Esophagus squamous epithelium (tissue), 5 donors: ENCODE data around the gene EMD. TPM values are rescaled to one million over a fixed set of nuclear protein-coding genes. Genes with fewer than 3 reads are reported as not detected.
"Not testable (repeated sequence)": the region's sequence is repeated elsewhere in the genome, so short reads cannot be mapped to it uniquely, and the experiment has no call there.

Experiments
- DNase-seq: peaks from one replicate; lab custom pipeline; 2025; lab: John Stamatoyannopoulos, UW
- H3K27ac ChIP-seq, 4 donors: fragments of 200-600 bp; sonication (generic); one replicate each; pipeline ENCODE4 v1.5.1; 2016 to 2019; ENCODE audit warnings: mild to moderate bottlenecking in 1 of 4
- H3K27me3 ChIP-seq, 4 donors: fragments of 200-600 bp; sonication (generic); 1 replicate in 3 of 4; 2 replicates in 1 of 4; pipeline versions ENCODE4 v1.5.1 to v1.6.0; 2017 to 2021; ENCODE audit warnings: antibody characterized with exemption in 1 of 4
- H3K36me3 ChIP-seq, 3 donors: fragments of 200-600 bp; sonication (generic); one replicate each; pipeline ENCODE4 v1.5.1; 2016 to 2019
- H3K4me1 ChIP-seq, 3 donors: fragments of 200-600 bp; sonication (generic); one replicate each; pipeline ENCODE4 v1.5.1; 2017 to 2019
- H3K4me3 ChIP-seq, 4 donors: fragments of 200-600 bp; sonication (generic); 1 replicate in 3 of 4; 2 replicates in 1 of 4; pipeline ENCODE4 v1.5.1; 2016 to 2019; ENCODE audit warnings: mild to moderate bottlenecking in 2 of 4, moderate library complexity in 1 of 4
- H3K9me3 ChIP-seq, 3 donors: fragments of 200-600 bp; sonication (generic); one replicate each; pipeline ENCODE4 v1.5.1; 2016 to 2019
- CTCF ChIP-seq, 6 experiments: fragments of 450-650 bp in 4 of 6; fragments of 200-600 bp in 2 of 6; sonication (generic) in 2 of 6; IDR thresholded peaks; one replicate each; pipeline ENCODE4 v1.5.1; 2016 to 2019; ENCODE audit warnings: antibody characterized with exemption in 6 of 6, mild to moderate bottlenecking in 4 of 6, moderate library complexity in 4 of 6
- POLR2A ChIP-seq, 4 donors: fragments of 450-650 bp; IDR thresholded peaks; one replicate each; pipeline ENCODE4 v1.6.1; 2017; ENCODE audit warnings: antibody characterized with exemption in 4 of 4, mild to moderate bottlenecking in 4 of 4, moderate library complexity in 3 of 4
- WGBS, 2 donors: methylation state at CpG; one replicate each; pipeline ENCODE4 v1.1.5; 2018; 5-methylcytosine and 5-hydroxymethylcytosine counted together
- intact Hi-C: fragments of 100-400 bp; cut with DNase I; formaldehyde crosslinking; loops from one replicate; pipeline ENCODE4 v1.15.0; 2022
- total RNA-seq, 4 donors: library from RNA; depleted of rRNA; stranded (reverse); fragments of >200 nt; gene quantifications; one replicate each; pipeline ENCODE4 v1.1.0, GENCODE V29; 2016
- donor health status: DM: yes; HTN: yes; CAD: no.

The EMD gene
- total RNA-seq, 4 donors from 2014 or later = 12.7 to 50.1 (median 40.2) TPM

- peak within 1 kb of the TSS; percentile 95 to 99 (median 97) for H3K27ac ChIP-seq
- H3K27me3 ChIP-seq = no peaks in the 10 kb centered on the region
- 51% methylated on average over 25 of the region's 69 CpGs; no CpG with 5 or more reads in 1 of the 2 donors for WGBS, 2 donors
- H3K9me3 ChIP-seq = no peaks in the 10 kb centered on the region
- H3K4me1 ChIP-seq = peaks cover 10 to 55% (median 15%) of the 10 kb centered on the region in 3 donors
- peak within 1 kb of the TSS; percentile 67 to 76 (median 72) for H3K4me3 ChIP-seq
- DNase-seq = peak; percentile 60
- TF ChIP-seq POLR2A (IDR thresholded peaks at IDR 0.05) (peak in 3 of 4 donors; percentile 83 to 95 (median 88)), CTCF (IDR thresholded peaks at IDR 0.05) (no peak)
- intact Hi-C loops = no loop called here
- H3K36me3 ChIP-seq = peaks cover 10 to 25% (median 14%) of the 10 kb centered on the region in 3 donors
Measured at GRCh38 chrX:154397888-154398667, 19.0 kb downstream of the EMD start, which contains the start of gene RPL10. Gene RPL10 (plus strand): TSS chrX:154398377. CDS start chrX:154398520, 143 bp downstream.

GRCh38 chrX:154398668-154399526, 19.8 kb downstream of the EMD start:
- intact Hi-C loops = no loop called here
- Histone ChIP-seq H3K4me3 (peak overlapping the region; percentile 67 to 76 (median 72)), H3K4me1 (peaks cover 10 to 57% (median 15%) of the 10 kb centered on the region in 3 donors), H3K27me3 (no peaks in the 10 kb centered on the region), H3K27ac (peak overlapping the region; percentile 95 to 99 (median 97)), H3K9me3 (no peaks in the 10 kb centered on the region), H3K36me3 (peaks cover 10 to 25% (median 14%) of the 10 kb centered on the region in 3 donors)
- peak; percentile 30 for DNase-seq
- peak; percentile 67 to 90 (median 86) for TF ChIP-seq CTCF (IDR thresholded peaks at IDR 0.05)
- TF ChIP-seq POLR2A (IDR thresholded peaks at IDR 0.05) = no peak
- WGBS, 2 donors = 3 to 24% methylated on average over 7 to 36 of the region's 49 CpGs

- H3K4me1 ChIP-seq = peaks cover 10 to 57% (median 15%) of the 10 kb centered on the region in 3 donors
- H3K36me3 ChIP-seq = peaks cover 10 to 25% (median 14%) of the 10 kb centered on the region in 3 donors
- H3K27ac ChIP-seq = peak overlapping the region; percentile 95 to 99 (median 97)
- H3K9me3 ChIP-seq = no peaks in the 10 kb centered on the region
- no peak for DNase-seq
- TF ChIP-seq CTCF (IDR thresholded peaks at IDR 0.05) (no peak), POLR2A (IDR thresholded peaks at IDR 0.05) (no peak)
- no peaks in the 10 kb centered on the region for H3K27me3 ChIP-seq
- 0 to 57% methylated on average over 2 to 12 of the region's 14 CpGs for WGBS, 2 donors
- peak overlapping the region; percentile 67 to 76 (median 72) for H3K4me3 ChIP-seq
- intact Hi-C loops = loop anchor here (5.0 kb wide), 1 partner anchor 133 kb away; no protein-coding TSS in a partner anchor
Measured at GRCh38 chrX:154399527-154400368, 20.7 kb downstream of the EMD start.

- Histone ChIP-seq H3K27ac (peak overlapping the region; percentile 95 to 99 (median 97)), H3K4me1 (peaks cover 10 to 57% (median 15%) of the 10 kb centered on the region in 3 donors), H3K4me3 (peak overlapping the region in 2 of 4 donors; percentile 72 to 76), H3K36me3 (peaks cover 10 to 25% (median 14%) of the 10 kb centered on the region in 3 donors)
- not testable (repeated sequence) for H3K27me3 ChIP-seq, DNase-seq, H3K9me3 ChIP-seq
- WGBS, 2 donors = 27 to 42% methylated on average over 2 of the region's 6 CpGs
- intact Hi-C loops = loop anchor here (5.0 kb wide), 1 partner anchor 132 kb away; no protein-coding TSS in a partner anchor
Measured at GRCh38 chrX:154400369-154400817, 21.3 kb downstream of the EMD start.
